Caco-2 (cell line): Measurements from ENCODE around the gene IL31. TPM values are rescaled to one million over a fixed set of nuclear protein-coding genes. Genes with fewer than 3 reads are reported as not detected.

Experiments
- BruUV-seq: library from RNA; stranded (reverse); fragments of 400-500 nt; replicated peaks from 2 replicates; lab custom pipeline; 2021; lab: Mats Ljungman, UMichigan
- CTCF ChIA-PET: fragments of 300-600 bp; sonication (Branson Sonifier 250); formaldehyde crosslinking; loops from one replicate; lab custom pipeline; 2022; ENCODE audit warnings: antibody characterized with exemption; lab: Charles Lee
- POLR2A ChIA-PET: fragments of 300-600 bp; sonication (Branson Sonifier 250); formaldehyde crosslinking; loops from one replicate; lab custom pipeline; 2022; ENCODE audit warnings: antibody characterized with exemption; lab: Charles Lee
- DNase-seq, 2 experiments: peaks; one replicate each; pipeline versions ENCODE4 v3.0.0 to v3.0.0-alpha.2; 2020 to 2022
- H3K27me3 ChIP-seq: replicated peaks from 2 replicates; pipeline ENCODE4 v1.6.0; 2011; ENCODE audit warnings: low read length; ENCODE audit not compliant: control insufficient read depth, insufficient read depth
- H3K36me3 ChIP-seq: 2 replicates; pipeline ENCODE4 v1.5.1; 2011; ENCODE audit warnings: low read length; ENCODE audit not compliant: control insufficient read depth, insufficient read depth
- H3K4me1 ChIP-seq: fragments of 250-450 bp; sonication (Bioruptor Pico); 2 replicates; pipeline ENCODE4 v1.5.1; 2020; ENCODE audit warnings: mild to moderate bottlenecking
- H3K4me3 ChIP-seq: 2 replicates; pipeline ENCODE4 v1.5.1; 2011; ENCODE audit warnings: low read depth, mild to moderate bottlenecking, control low read depth, low read length
- H3K9me3 ChIP-seq: fragments of 250-450 bp; sonication (Bioruptor Pico); 2 replicates; pipeline ENCODE4 v1.5.1; 2020; ENCODE audit warnings: mild to moderate bottlenecking, moderate library complexity
- H3K27ac Mint-ChIP-seq: one replicate; pipeline ENCODE4 v1.8.0; 2022; ENCODE audit warnings: mixed read lengths; ENCODE audit not compliant: unreplicated experiment
- H3K27me3 Mint-ChIP-seq: one replicate; pipeline ENCODE4 v1.8.0; 2022; ENCODE audit warnings: mixed read lengths; ENCODE audit not compliant: insufficient read depth, unreplicated experiment
- H3K36me3 Mint-ChIP-seq: one replicate; pipeline ENCODE4 v1.8.0; 2022; ENCODE audit warnings: mild to moderate bottlenecking, mixed read lengths; ENCODE audit not compliant: insufficient read depth, unreplicated experiment
- H3K4me1 Mint-ChIP-seq: one replicate; pipeline ENCODE4 v1.8.0; 2022; ENCODE audit warnings: low read depth, mixed read lengths; ENCODE audit not compliant: unreplicated experiment
- H3K4me3 Mint-ChIP-seq: one replicate; pipeline ENCODE4 v1.8.0; 2022; ENCODE audit warnings: mild to moderate bottlenecking, moderate library complexity, mixed read lengths; ENCODE audit not compliant: unreplicated experiment
- H3K9me3 Mint-ChIP-seq: one replicate; pipeline ENCODE4 v1.8.0; 2022; ENCODE audit warnings: mixed read lengths; ENCODE audit not compliant: unreplicated experiment
- intact Hi-C: fragments of 100-400 bp; cut with micrococcal nuclease; formaldehyde crosslinking; loops from one replicate; pipeline ENCODE4 v1.10.0; 2022; ENCODE audit not compliant: unreplicated experiment
- total RNA-seq: library from RNA; stranded (reverse); gene quantifications from 2 replicates; pipeline ENCODE4 v1.2.3, GENCODE V29; 2022
- TF ChIP-seq, protein P1 (sequence below), 2 experiments: fragments of 200-600 bp in 1 of 2; IDR thresholded peaks; 1 replicate in 1 of 2; 2 replicates in 1 of 2; pipeline versions ENCODE4 v1.5.1 to v1.8.0; 2011 to 2022; ENCODE audit warnings: antibody characterized with exemption in 1 of 2, control low read depth in 1 of 2, inconsistent platforms in 1 of 2, low read depth in 1 of 2, low read length in 1 of 2, mild to moderate bottlenecking in 1 of 2, moderate library complexity in 1 of 2; ENCODE audit not compliant: insufficient read depth in 1 of 2, severe bottlenecking in 1 of 2, unreplicated experiment in 1 of 2

The IL31 gene
- total RNA-seq, 1 experiment from 2014 or later, result not detected

DNA sequence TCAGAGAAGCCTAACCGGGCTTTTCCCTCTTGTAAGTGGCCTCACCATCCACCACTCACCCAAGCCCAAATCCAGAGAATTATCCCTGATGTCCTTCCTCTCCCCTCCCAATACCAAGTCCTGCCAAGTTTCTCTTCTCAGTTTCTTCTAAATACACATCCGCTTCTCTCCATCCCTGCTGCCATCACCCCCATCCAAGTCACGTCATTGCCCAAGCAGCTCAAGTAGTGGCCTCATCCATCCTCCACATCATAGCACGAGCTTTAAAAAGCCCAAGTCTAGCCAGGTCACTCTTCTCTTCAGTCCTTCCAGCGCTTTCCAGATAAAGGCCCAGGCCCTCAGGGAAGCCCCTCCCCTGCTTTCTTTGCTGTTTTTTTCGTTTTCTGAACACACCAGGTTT is 25.4 kb downstream of the IL31 start:
- ChIA-PET CTCF (no interaction called here), POLR2A (no interaction called here)
- TF ChIP-seq, protein P1, sequence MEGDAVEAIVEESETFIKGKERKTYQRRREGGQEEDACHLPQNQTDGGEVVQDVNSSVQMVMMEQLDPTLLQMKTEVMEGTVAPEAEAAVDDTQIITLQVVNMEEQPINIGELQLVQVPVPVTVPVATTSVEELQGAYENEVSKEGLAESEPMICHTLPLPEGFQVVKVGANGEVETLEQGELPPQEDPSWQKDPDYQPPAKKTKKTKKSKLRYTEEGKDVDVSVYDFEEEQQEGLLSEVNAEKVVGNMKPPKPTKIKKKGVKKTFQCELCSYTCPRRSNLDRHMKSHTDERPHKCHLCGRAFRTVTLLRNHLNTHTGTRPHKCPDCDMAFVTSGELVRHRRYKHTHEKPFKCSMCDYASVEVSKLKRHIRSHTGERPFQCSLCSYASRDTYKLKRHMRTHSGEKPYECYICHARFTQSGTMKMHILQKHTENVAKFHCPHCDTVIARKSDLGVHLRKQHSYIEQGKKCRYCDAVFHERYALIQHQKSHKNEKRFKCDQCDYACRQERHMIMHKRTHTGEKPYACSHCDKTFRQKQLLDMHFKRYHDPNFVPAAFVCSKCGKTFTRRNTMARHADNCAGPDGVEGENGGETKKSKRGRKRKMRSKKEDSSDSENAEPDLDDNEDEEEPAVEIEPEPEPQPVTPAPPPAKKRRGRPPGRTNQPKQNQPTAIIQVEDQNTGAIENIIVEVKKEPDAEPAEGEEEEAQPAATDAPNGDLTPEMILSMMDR (IDR thresholded peaks at IDR 0.05; ENCODE audit: insufficient read depth in 1 of 2, low read depth in 1 of 2, low read length in 1 of 2, severe bottlenecking in 1 of 2, unreplicated experiment in 1 of 2), result no peak
- Mint-ChIP-seq H3K4me1 (no peaks in the 10 kb centered on the region), H3K27me3 (no peaks in the 10 kb centered on the region), H3K27ac (no peak overlapping the region), H3K9me3 (no peaks in the 10 kb centered on the region), H3K4me3 (no peak overlapping the region), H3K36me3 (peaks cover 15% of the 10 kb centered on the region)
- no peaks in the 10 kb centered on the region for H3K4me1 ChIP-seq
- no peak overlapping the region for H3K4me3 ChIP-seq
- no peaks in the 10 kb centered on the region for H3K27me3 ChIP-seq
- intact Hi-C loops, result no loop called here
- no peaks in the 10 kb centered on the region for H3K9me3 ChIP-seq
- no TSS peak for BruUV-seq
- DNase-seq, result no peak
- H3K36me3 ChIP-seq, result no peaks in the 10 kb centered on the region

DNA sequence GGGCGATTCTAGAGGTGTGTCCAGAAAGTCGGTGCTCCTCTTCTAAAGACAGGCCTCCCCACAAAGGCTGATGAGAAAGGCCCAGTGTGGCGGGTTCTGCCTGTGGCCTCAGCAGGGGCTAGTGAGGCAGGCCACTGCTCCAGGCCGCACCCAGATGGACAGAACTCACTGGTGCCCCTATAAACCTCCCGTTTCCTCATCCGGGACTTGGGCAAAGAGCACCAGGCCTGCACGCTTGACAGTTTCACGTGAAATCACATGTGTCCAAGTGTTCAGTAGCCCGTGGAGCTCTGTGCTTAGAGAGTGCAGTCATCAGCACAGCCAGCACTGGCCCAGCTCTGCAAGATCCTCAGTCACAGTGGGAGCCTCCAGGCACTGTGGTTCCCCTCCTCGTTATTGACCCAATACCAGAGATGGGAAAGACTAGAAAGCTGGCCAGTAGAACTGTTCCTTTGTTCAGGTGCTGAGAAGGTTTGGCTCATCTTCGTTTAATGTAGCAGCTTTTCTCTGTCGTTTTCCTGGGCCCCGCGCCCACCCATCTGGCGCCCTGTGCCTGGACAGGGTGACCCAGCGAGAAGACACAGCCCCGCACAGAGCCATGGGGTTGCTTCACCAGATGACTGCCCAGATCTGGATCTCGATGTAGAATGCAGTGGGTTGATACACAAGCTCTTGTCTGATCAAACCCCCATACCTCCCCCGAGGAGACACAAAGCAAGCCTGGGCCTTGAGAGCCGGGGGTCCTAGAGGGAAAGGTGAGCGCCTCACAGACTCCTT is 26.3 kb downstream of the IL31 start:
- Histone ChIP-seq H3K27me3 (no peaks in the 10 kb centered on the region), H3K9me3 (no peaks in the 10 kb centered on the region), H3K36me3 (no peaks in the 10 kb centered on the region), H3K4me1 (no peaks in the 10 kb centered on the region), H3K4me3 (no peak overlapping the region)
- POLR2A ChIA-PET, result no interaction called here
- Mint-ChIP-seq H3K4me1 (no peaks in the 10 kb centered on the region), H3K36me3 (peaks cover 15% of the 10 kb centered on the region), H3K9me3 (no peaks in the 10 kb centered on the region), H3K27me3 (no peaks in the 10 kb centered on the region), H3K4me3 (no peak overlapping the region), H3K27ac (no peak overlapping the region)
- BruUV-seq, result no TSS peak
- CTCF ChIA-PET, result interaction anchor here (1.0 kb wide), 1 partner anchor 20 kb away, joined by 3 read pairs; no protein-coding TSS in a partner anchor
- no peak for DNase-seq
- TF ChIP-seq, protein P1 (IDR thresholded peaks at IDR 0.05; ENCODE audit: insufficient read depth in 1 of 2, low read depth in 1 of 2, low read length in 1 of 2, severe bottlenecking in 1 of 2, unreplicated experiment in 1 of 2), result no peak
- intact Hi-C loops, result no loop called here

DNA sequence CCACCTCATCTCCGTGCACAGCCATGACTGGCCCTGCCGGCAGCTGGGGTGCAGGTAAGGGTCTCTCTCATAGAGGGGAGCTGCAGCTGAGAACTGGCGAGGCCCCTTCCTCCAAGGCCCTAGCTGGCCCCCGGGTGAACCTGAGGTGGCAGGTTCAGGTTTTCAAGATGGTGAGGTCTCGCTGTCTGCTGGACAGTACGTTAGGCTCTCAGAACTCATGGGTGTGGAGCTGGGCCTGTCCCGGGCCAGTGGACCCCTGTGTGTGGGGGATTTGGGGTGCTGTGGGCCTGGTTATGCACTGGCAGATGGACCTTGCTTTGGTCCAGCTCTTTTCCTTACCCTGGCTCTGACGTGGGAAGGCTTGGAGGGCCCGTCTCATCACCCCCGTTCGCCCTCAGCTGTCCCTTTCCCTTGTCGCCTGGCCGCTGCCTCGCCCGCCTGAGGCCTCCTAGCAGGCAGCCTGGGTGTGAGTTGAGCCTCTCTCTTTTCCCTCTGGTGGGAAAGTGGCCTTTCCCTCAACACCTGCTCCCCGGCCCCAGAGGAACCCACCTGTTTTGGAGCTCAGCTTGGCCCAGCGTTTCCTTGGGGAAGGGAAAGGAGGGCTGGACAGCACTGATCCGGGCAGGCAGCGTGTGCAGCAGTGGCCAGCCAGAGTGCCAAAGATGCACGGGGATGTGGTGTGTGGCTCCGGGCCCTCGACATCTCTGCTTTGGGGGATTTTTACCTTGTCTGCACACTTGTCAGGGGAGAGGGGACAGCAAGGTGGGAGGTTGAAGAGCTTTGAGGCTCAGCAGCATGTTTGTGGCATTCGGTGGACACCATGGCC is 28.3 kb downstream of the IL31 start:
- H3K36me3 Mint-ChIP-seq, result peaks cover 15% of the 10 kb centered on the region
- no peaks in the 10 kb centered on the region for H3K4me1 ChIP-seq
- H3K27ac Mint-ChIP-seq, result no peak overlapping the region

More for the DNA sequence above, 28.3 kb downstream of the IL31 start:
- Histone ChIP-seq H3K27me3 (no peaks in the 10 kb centered on the region), H3K36me3 (no peaks in the 10 kb centered on the region; the same call in none of the 2 replicates), H3K4me3 (no peak overlapping the region), H3K9me3 (no peaks in the 10 kb centered on the region)
- ChIA-PET CTCF (no interaction called here), POLR2A (no interaction called here)
- no peak for DNase-seq
- no peak overlapping the region for H3K4me3 Mint-ChIP-seq
- H3K9me3 Mint-ChIP-seq, result no peaks in the 10 kb centered on the region
- BruUV-seq, result no TSS peak
- intact Hi-C loops, result no loop called here
- no peaks in the 10 kb centered on the region for H3K4me1 Mint-ChIP-seq
- no peaks in the 10 kb centered on the region for H3K27me3 Mint-ChIP-seq
- TF ChIP-seq, protein P1 (IDR thresholded peaks at IDR 0.05; ENCODE audit: insufficient read depth in 1 of 2, low read depth in 1 of 2, low read length in 1 of 2, severe bottlenecking in 1 of 2, unreplicated experiment in 1 of 2), result no peak
